Measurements from ENCODE around the gene DNAJC10. TPM values are rescaled to one million over a fixed set of nuclear protein-coding genes. Genes with fewer than 3 reads are reported as not detected.
"Not testable (repeated sequence)": the region's sequence is repeated elsewhere in the genome, so short reads cannot be mapped to it uniquely, and the experiment has no call there.

Gene DNAJC10
- total RNA-seq, 2 experiments from 2014 or later = 34.0 to 34.1 TPM

- Histone ChIP-seq H3K4me3 (ENCODE audit: low read length) (no peak overlapping the region), H3K9me3 (ENCODE audit: control insufficient read depth in 1 of 2, insufficient read depth in 1 of 2, low read length in 2 of 2) (no peaks in the 10 kb centered on the region), H3K4me1 (ENCODE audit: insufficient read depth, low read length) (no peaks in the 10 kb centered on the region), H3K27me3 (ENCODE audit: control insufficient read depth in 1 of 2, insufficient read depth in 2 of 2, low read length in 2 of 2) (no peaks in the 10 kb centered on the region), H3K27ac (ENCODE audit: low read depth in 1 of 2, low read length in 2 of 2) (no peak overlapping the region), H3K36me3 (ENCODE audit: insufficient read depth, low read length) (peaks cover 29% of the 10 kb centered on the region)
- Mint-ChIP-seq H3K36me3 (ENCODE audit: low read depth) (peaks cover 82% of the 10 kb centered on the region), H3K4me1 (ENCODE audit: low read depth) (no peaks in the 10 kb centered on the region), H3K9me3 (no peaks in the 10 kb centered on the region), H3K27me3 (no peaks in the 10 kb centered on the region), H3K27ac (no peak overlapping the region), H3K4me3 (no peak overlapping the region)
- POLR2A ChIA-PET = no interaction called here
- CTCF ChIA-PET = no interaction called here
- DNase-seq (no peak), ATAC-seq (ENCODE audit: poor library complexity) (no peak)
- TF ChIP-seq CTCF (IDR thresholded peaks at IDR 0.05) = no peak
- intact Hi-C loops (cut with DNase I, micrococcal nuclease) = no loop called here
Observed at GRCh38 chr2:182732736-182733135, 16.7 kb downstream of the DNAJC10 start.

GRCh38 chr2:182733572-182733971 is 17.5 kb downstream of the DNAJC10 start:
- peaks cover 27% of the 10 kb centered on the region for H3K36me3 ChIP-seq (ENCODE audit: insufficient read depth, low read length)
- Mint-ChIP-seq H3K36me3 (ENCODE audit: low read depth) (peaks cover 86% of the 10 kb centered on the region), H3K27me3 (no peaks in the 10 kb centered on the region), H3K4me1 (ENCODE audit: low read depth) (no peaks in the 10 kb centered on the region), H3K4me3 (no peak overlapping the region), H3K27ac (no peak overlapping the region), H3K9me3 (no peaks in the 10 kb centered on the region)
- ATAC-seq (ENCODE audit: poor library complexity) (no peak), DNase-seq (no peak)
- no peaks in the 10 kb centered on the region for H3K27me3 ChIP-seq (ENCODE audit: control insufficient read depth in 1 of 2, insufficient read depth in 2 of 2, low read length in 2 of 2)
- H3K4me3 ChIP-seq (ENCODE audit: low read length) = no peak overlapping the region
- ChIA-PET CTCF (no interaction called here), POLR2A (no interaction called here)
- TF ChIP-seq CTCF (IDR thresholded peaks at IDR 0.05) = no peak
- intact Hi-C loops (cut with DNase I, micrococcal nuclease) = no loop called here
- H3K9me3 ChIP-seq (ENCODE audit: control insufficient read depth in 1 of 2, insufficient read depth in 1 of 2, low read length in 2 of 2) = no peaks in the 10 kb centered on the region
- H3K4me1 ChIP-seq (ENCODE audit: insufficient read depth, low read length) = no peaks in the 10 kb centered on the region
- no peak overlapping the region for H3K27ac ChIP-seq (ENCODE audit: low read depth in 1 of 2, low read length in 2 of 2)

GRCh38 chr2:182736856-182737255 is 20.8 kb downstream of the DNAJC10 start:
- intact Hi-C loops (cut with DNase I, micrococcal nuclease); H3K4me3 Mint-ChIP-seq: not testable (repeated sequence)
- H3K36me3 Mint-ChIP-seq (ENCODE audit: low read depth) = peaks cover 81% of the 10 kb centered on the region

GRCh38 chr2:182740701-182741100 is 24.6 kb downstream of the DNAJC10 start:
- ChIA-PET POLR2A (no interaction called here), CTCF (no interaction called here)
- H3K27ac Mint-ChIP-seq = no peak overlapping the region
- Histone ChIP-seq H3K27ac (ENCODE audit: low read depth in 1 of 2, low read length in 2 of 2) (no peak overlapping the region), H3K4me1 (ENCODE audit: insufficient read depth, low read length) (no peaks in the 10 kb centered on the region), H3K27me3 (ENCODE audit: control insufficient read depth in 1 of 2, insufficient read depth in 2 of 2, low read length in 2 of 2) (no peaks in the 10 kb centered on the region), H3K4me3 (ENCODE audit: low read length) (no peak overlapping the region), H3K9me3 (ENCODE audit: control insufficient read depth in 1 of 2, insufficient read depth in 1 of 2, low read length in 2 of 2) (no peaks in the 10 kb centered on the region), H3K36me3 (ENCODE audit: insufficient read depth, low read length) (peaks cover 40% of the 10 kb centered on the region)
- no peaks in the 10 kb centered on the region for H3K9me3 Mint-ChIP-seq
- peaks cover 87% of the 10 kb centered on the region for H3K36me3 Mint-ChIP-seq (ENCODE audit: low read depth)
- H3K4me3 Mint-ChIP-seq = no peak overlapping the region
- DNase-seq = peak in 3 of 14 experiments; percentile 5 to 34 (median 14)
- H3K27me3 Mint-ChIP-seq = no peaks in the 10 kb centered on the region
- intact Hi-C loops (cut with DNase I, micrococcal nuclease) = no loop called here
- no peak for TF ChIP-seq CTCF (IDR thresholded peaks at IDR 0.05)
- H3K4me1 Mint-ChIP-seq (ENCODE audit: low read depth) = peaks cover 6% of the 10 kb centered on the region
- no peak for ATAC-seq (ENCODE audit: poor library complexity)

More at GRCh38 chr2:182736856-182737255, 20.8 kb downstream of the DNAJC10 start:
- H3K9me3 Mint-ChIP-seq; POLR2A ChIA-PET; ATAC-seq (ENCODE audit: poor library complexity); H3K27me3 ChIP-seq (ENCODE audit: control insufficient read depth in 1 of 2, insufficient read depth in 2 of 2, low read length in 2 of 2); H3K4me3 ChIP-seq (ENCODE audit: low read length); H3K9me3 ChIP-seq (ENCODE audit: control insufficient read depth in 1 of 2, insufficient read depth in 1 of 2, low read length in 2 of 2); H3K27ac Mint-ChIP-seq; DNase-seq; H3K27ac ChIP-seq (ENCODE audit: low read depth in 1 of 2, low read length in 2 of 2); H3K4me1 ChIP-seq (ENCODE audit: insufficient read depth, low read length); H3K27me3 Mint-ChIP-seq; H3K4me1 Mint-ChIP-seq (ENCODE audit: low read depth); CTCF ChIA-PET: not testable (repeated sequence)
- peaks cover 18% of the 10 kb centered on the region for H3K36me3 ChIP-seq (ENCODE audit: insufficient read depth, low read length)

All from CD4-positive, alpha-beta T cell (primary cell).